ENCODE measurements around the gene PYDC1.

Gene PYDC1

GRCh38 chr16:31213877-31214707 lies 2.8 kb downstream of the PYDC1 start, which contains the start of gene TRIM72:
Gene TRIM72 (plus strand): TSS chr16:31214119. CDS start chr16:31214739, 620 bp downstream.
- DNase-seq (ENCODE audit: low read depth) = no peak
- no peak for TF ChIP-seq CTCF (IDR thresholded peaks at IDR 0.05; ENCODE audit: control insufficient read depth, insufficient read depth, low read depth, low read length, missing control alignments)
- H3K4me3 ChIP-seq (ENCODE audit: control insufficient read depth, low read depth, low read length) = peak within 1 kb of the TSS; percentile 46; the same call in 1 of the 2 replicates

DNA sequence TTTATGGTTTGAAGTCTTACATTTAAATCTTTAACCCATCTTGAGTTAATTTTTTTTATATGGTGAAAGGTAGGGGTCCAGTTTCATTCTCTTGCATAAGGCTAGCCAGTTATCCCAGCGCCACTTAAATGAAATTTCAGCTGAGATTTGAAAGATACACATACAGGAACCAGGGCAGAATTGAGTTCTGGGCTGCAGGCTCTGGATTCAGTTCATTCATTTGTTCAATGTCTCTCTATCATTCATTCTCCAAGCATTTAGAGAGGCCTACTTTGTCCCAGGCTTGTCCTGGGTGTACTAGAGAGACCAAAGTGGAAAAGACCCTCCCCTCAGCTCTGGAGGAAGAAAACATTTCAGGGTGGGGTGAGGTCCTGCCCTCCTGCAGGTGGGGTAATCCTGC lies 3.6 kb downstream of the PYDC1 start:
- no peak for DNase-seq (ENCODE audit: low read depth)
- no peak for TF ChIP-seq CTCF (IDR thresholded peaks at IDR 0.05; ENCODE audit: control insufficient read depth, insufficient read depth, low read depth, low read length, missing control alignments)
- no peak overlapping the region for H3K4me3 ChIP-seq (ENCODE audit: control insufficient read depth, low read depth, low read length)

DNA sequence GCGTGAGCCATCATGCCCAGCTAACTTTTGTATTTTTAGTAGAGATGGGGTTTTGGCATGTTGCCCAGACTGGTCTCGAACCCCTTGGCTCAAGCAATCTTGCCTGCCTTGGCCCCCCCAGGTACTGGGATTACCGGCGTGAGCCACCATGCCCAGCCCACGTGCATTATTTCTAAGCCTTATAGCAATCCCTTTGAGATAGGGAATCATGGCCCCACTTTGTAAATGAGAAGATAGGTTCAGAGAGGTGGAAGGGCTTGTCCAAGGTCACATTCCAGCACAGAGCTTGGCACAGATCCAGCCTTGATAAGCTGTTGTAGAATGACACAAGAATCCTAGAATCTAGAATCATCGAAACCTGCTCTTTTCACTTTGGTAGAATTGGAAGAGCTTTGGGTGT lies 10.2 kb downstream of the PYDC1 start:
- H3K4me3 ChIP-seq (ENCODE audit: control insufficient read depth, low read depth, low read length) = no peak overlapping the region
- DNase-seq (ENCODE audit: low read depth) = no peak
- TF ChIP-seq CTCF (IDR thresholded peaks at IDR 0.05; ENCODE audit: control insufficient read depth, insufficient read depth, low read depth, low read length, missing control alignments) = no peak

- DNase-seq (ENCODE audit: low read depth) = no peak
- H3K4me3 ChIP-seq (ENCODE audit: control insufficient read depth, low read depth, low read length) = no peak overlapping the region
- TF ChIP-seq CTCF (IDR thresholded peaks at IDR 0.05; ENCODE audit: control insufficient read depth, insufficient read depth, low read depth, low read length, missing control alignments) = no peak
Measured at GRCh38 chr16:31204871-31205666, 11.9 kb downstream of the PYDC1 start.

DNA sequence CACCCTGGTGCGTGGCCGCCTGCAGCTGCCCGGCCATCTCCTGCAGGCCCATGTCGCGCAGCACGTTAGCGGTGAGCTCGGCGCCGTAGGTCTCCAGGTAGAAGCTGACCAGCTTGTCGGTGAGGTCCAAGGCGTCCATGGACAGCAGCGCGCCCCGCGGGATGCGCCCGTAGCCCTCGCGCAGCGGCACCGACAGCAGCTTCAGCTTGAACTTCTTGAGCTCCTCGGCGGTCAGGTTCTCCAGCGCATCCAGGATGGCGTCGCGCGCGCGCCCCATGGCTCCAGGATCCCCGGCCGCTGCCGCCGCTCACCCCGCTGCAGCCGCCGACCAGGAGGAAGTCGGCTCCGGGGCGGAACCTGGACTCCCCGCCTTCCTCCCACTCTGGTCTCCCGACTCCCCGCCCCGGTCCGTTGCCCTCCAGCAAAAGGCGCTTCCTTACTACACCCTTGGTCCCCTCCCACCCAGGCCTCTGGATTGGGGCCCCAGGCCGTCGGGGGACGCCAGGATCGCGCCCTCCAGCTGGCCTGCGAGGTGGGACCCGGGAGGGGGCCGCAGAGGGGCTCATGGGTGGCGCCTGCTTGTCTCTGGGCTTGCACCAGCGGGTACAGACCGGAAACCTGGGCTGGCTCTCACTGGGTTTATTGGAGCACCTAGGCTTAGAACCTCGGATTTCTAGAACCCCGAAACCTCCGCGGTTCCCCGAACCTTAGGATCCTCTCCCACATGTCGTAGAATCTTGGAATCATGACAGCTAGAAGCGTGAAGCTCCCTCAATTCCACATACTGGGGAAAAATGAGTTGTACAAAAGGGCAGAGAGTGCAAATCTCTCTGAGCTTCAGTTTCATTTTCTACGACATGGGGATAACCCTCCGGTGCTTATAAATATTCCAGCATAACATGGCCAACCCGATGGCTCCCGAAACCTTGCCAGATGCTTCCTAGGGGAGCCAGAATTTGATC lies 14.2 kb downstream of the PYDC1 start, which contains the start of gene PYCARD:
Gene PYCARD, minus strand, starts transcription at position 347 of the 962 bp plus-strand sequence. Its CDS starts 70 bp downstream, at position 277.
- TF ChIP-seq CTCF (IDR thresholded peaks at IDR 0.05; ENCODE audit: control insufficient read depth, insufficient read depth, low read depth, low read length, missing control alignments) = no peak
- peak within 1 kb of the TSS; percentile 69 for H3K4me3 ChIP-seq (ENCODE audit: control insufficient read depth, low read depth, low read length)
- DNase-seq (ENCODE audit: low read depth) = no peak

Data from AG09309 (cell line).